Measurements from ENCODE around the gene KCTD7. TPM values are rescaled to one million over a fixed set of nuclear protein-coding genes. Genes with fewer than 3 reads are reported as not detected.
A peak's percentile ranks its signal among the peaks of the same experiment; 100 is the strongest.
"Not testable (repeated sequence)": the region's sequence is repeated elsewhere in the genome, so short reads cannot be mapped to it uniquely, and the experiment has no call there.

KCTD7 gene
- total and polyA plus RNA-seq, 12 donors, result 6.7 to 13.6 (median 8.1) TPM

- Histone ChIP-seq H3K4me1 (peaks cover 0 to 26% (median 20%) of the 10 kb centered on the region in 9 donors), H3K27me3 (no peaks in the 10 kb centered on the region), H3K27ac (peak overlapping the region; percentile 92 to 100 (median 98)), H3K9me3 (no peaks in the 10 kb centered on the region), H3K4me3 (peak overlapping the region; percentile 60 to 90 (median 82)), H3K36me3 (no peaks in the 10 kb centered on the region)
- TF ChIP-seq CTCF (IDR thresholded peaks at IDR 0.05), result peak in 1 of 9 donors; percentile 2
- intact Hi-C loops (cut with DNase I), result loop anchor here in 6 of 10 donors (1.0 to 10.0 kb wide), 7 partner anchors 26 to 88 kb away; partner anchors contain the start of genes KCTD7 (in 2 of the 6) and RABGEF1 (in 2 of the 6)
- 0% methylated on average over 78 to 92 of the region's 92 CpGs for WGBS, 2 donors
- peak; percentile 98 for DNase-seq
- peak; percentile 97 to 99 (median 98) for ATAC-seq
Observed at GRCh38 chr7:66654275-66655112, 25.8 kb downstream of the KCTD7 start.

- Histone ChIP-seq H3K27ac (peak overlapping the region; percentile 92 to 100 (median 98)), H3K4me1 (peaks cover 0 to 26% (median 20%) of the 10 kb centered on the region in 9 donors), H3K4me3 (peak overlapping the region; percentile 60 to 90 (median 82))
- peak; percentile 60 to 79 (median 68) for ATAC-seq
- H3K9me3 ChIP-seq, H3K36me3 ChIP-seq, H3K27me3 ChIP-seq: not testable (repeated sequence)
- peak in 2 of 9 donors; percentile 15 to 18 for TF ChIP-seq CTCF (IDR thresholded peaks at IDR 0.05)
- 11 to 12% methylated on average over 28 of the region's 28 CpGs for WGBS, 2 donors
- intact Hi-C loops (cut with DNase I), result loop anchor here in 6 of 10 donors (2.0 to 10.0 kb wide), 5 partner anchors 26 to 86 kb away; partner anchors contain the start of genes KCTD7 (in 2 of the 6) and RABGEF1 (in 1 of the 6)
- DNase-seq, result peak in 1 of 2 donors; percentile 49
Observed at GRCh38 chr7:66655113-66655806, 26.6 kb downstream of the KCTD7 start.

- H3K9me3 ChIP-seq, H3K36me3 ChIP-seq, H3K27me3 ChIP-seq, DNase-seq, ATAC-seq: not testable (repeated sequence)
- Histone ChIP-seq H3K4me1 (peaks cover 0 to 26% (median 20%) of the 10 kb centered on the region in 9 donors), H3K4me3 (peak overlapping the region in 9 of 10 donors; percentile 60 to 90 (median 82)), H3K27ac (peak overlapping the region in 5 of 10 donors; percentile 97 to 100 (median 99))
- intact Hi-C loops (cut with DNase I), result loop anchor here in 6 of 10 donors (2.0 to 10.0 kb wide), 5 partner anchors 27 to 85 kb away; partner anchors contain the start of genes KCTD7 (in 2 of the 6) and RABGEF1 (in 1 of the 6)
- WGBS, 2 donors, result 77 to 78% methylated on average over 11 of the region's 11 CpGs
Observed at GRCh38 chr7:66655826-66656485, 27.3 kb downstream of the KCTD7 start.

GRCh38 chr7:66657798-66658197 is 29.1 kb downstream of the KCTD7 start:
- no peaks in the 10 kb centered on the region for H3K36me3 ChIP-seq
- no peaks in the 10 kb centered on the region for H3K27me3 ChIP-seq
- 71 to 98% methylated on average over 2 of the region's 2 CpGs for WGBS, 2 donors
- no peaks in the 10 kb centered on the region for H3K9me3 ChIP-seq
- no peak for TF ChIP-seq CTCF (IDR thresholded peaks at IDR 0.05)
- ATAC-seq, result no peak
- no peak overlapping the region for H3K4me3 ChIP-seq
- no peak overlapping the region for H3K27ac ChIP-seq
- intact Hi-C loops (cut with DNase I), result loop anchor here in 2 of 10 donors (10.0 kb wide), 2 partner anchors 63 to 77 kb away; no protein-coding TSS in a partner anchor
- H3K4me1 ChIP-seq, result peaks cover 0 to 26% (median 20%) of the 10 kb centered on the region in 9 donors
- no peak for DNase-seq

All from heart right ventricle (tissue), 16 donors.